GM23338 (cell line): ENCODE data around the gene CD59. TPM values are rescaled to one million over a fixed set of nuclear protein-coding genes. Genes with fewer than 3 reads are reported as not detected.

Experiments used
- ATAC-seq: fragments of 200-7000 bp; cut with Tn5 transposase; 3 replicates; pipeline ENCODE4 v1.9.1; 2020
- DNase-seq: peaks from one replicate; pipeline ENCODE4 v3.0.0-alpha.2; 2015; ENCODE audit warnings: low spot score
- H2AFZ ChIP-seq: fragments of 200-600 bp; sonication (generic); 2 replicates; pipeline ENCODE4 v1.8.0; 2016; ENCODE audit warnings: antibody characterized with exemption, mild to moderate bottlenecking, moderate library complexity
- H3F3A ChIP-seq: fragments of 200-600 bp; sonication (generic); replicated peaks from 2 replicates; pipeline ENCODE4 v1.8.0; 2017; ENCODE audit warnings: antibody characterized with exemption, mixed run types, low read depth
- H3K27ac ChIP-seq: fragments of 200-600 bp; sonication (generic); 2 replicates; pipeline ENCODE4 v1.6.1; 2016; ENCODE audit warnings: low read depth
- H3K27me3 ChIP-seq: fragments of 200-600 bp; sonication (generic); 2 replicates; pipeline ENCODE4 v1.8.0; 2016; ENCODE audit warnings: mild to moderate bottlenecking, mixed run types, moderate library complexity; ENCODE audit not compliant: insufficient read depth
- H3K36me3 ChIP-seq: fragments of 200-600 bp; sonication (generic); 2 replicates; pipeline ENCODE4 v1.8.0; 2016; ENCODE audit warnings: mild to moderate bottlenecking; ENCODE audit not compliant: insufficient read depth
- H3K4me1 ChIP-seq: fragments of 200-600 bp; sonication (generic); 2 replicates; pipeline ENCODE4 v1.8.0; 2016; ENCODE audit warnings: mild to moderate bottlenecking, moderate library complexity; ENCODE audit not compliant: insufficient read depth
- H3K4me2 ChIP-seq: fragments of 200-600 bp; sonication (generic); 2 replicates; pipeline ENCODE4 v1.7.1; 2017; ENCODE audit warnings: mixed run types
- H3K4me3 ChIP-seq: fragments of 200-600 bp; sonication (generic); 2 replicates; pipeline ENCODE4 v1.6.1; 2016; ENCODE audit warnings: mixed run types
- H3K79me2 ChIP-seq: fragments of 200-600 bp; sonication (generic); replicated peaks from 2 replicates; pipeline ENCODE4 v1.8.0; 2017; ENCODE audit warnings: mild to moderate bottlenecking; ENCODE audit not compliant: insufficient read depth
- H3K9me2 ChIP-seq: fragments of 200-600 bp; sonication (generic); 2 replicates; pipeline ENCODE4 v1.8.0; 2017; ENCODE audit not compliant: insufficient read depth
- H4K20me1 ChIP-seq: fragments of 200-600 bp; sonication (generic); replicated peaks from 2 replicates; pipeline ENCODE4 v1.8.0; 2017; ENCODE audit warnings: mild to moderate bottlenecking; ENCODE audit not compliant: insufficient read depth
- H3K27ac Mint-ChIP-seq: 2 replicates; pipeline ENCODE4 v1.8.0; 2020; ENCODE audit warnings: inconsistent platforms, mild to moderate bottlenecking, moderate library complexity, mixed read lengths
- H3K27me3 Mint-ChIP-seq: 3 replicates; pipeline ENCODE4 v1.8.0; 2022; ENCODE audit warnings: low read depth, mild to moderate bottlenecking, moderate library complexity, mixed read lengths, inconsistent platforms; ENCODE audit not compliant: insufficient read depth, poor library complexity
- H3K36me3 Mint-ChIP-seq: 3 replicates; pipeline ENCODE4 v1.8.0; 2021; ENCODE audit warnings: low read depth, mild to moderate bottlenecking, inconsistent platforms, moderate library complexity, mixed read lengths
- H3K4me1 Mint-ChIP-seq: 3 replicates; pipeline ENCODE4 v1.8.0; 2020; ENCODE audit warnings: mild to moderate bottlenecking, inconsistent platforms, mixed read lengths
- H3K4me3 Mint-ChIP-seq: 3 replicates; pipeline ENCODE4 v1.8.0; 2021; ENCODE audit warnings: moderate library complexity, mild to moderate bottlenecking, inconsistent platforms, mixed read lengths
- H3K9me3 Mint-ChIP-seq: 3 replicates; pipeline ENCODE4 v1.8.0; 2020; ENCODE audit warnings: moderate library complexity, mild to moderate bottlenecking, inconsistent platforms, mixed read lengths
- CREB1 ChIP-seq: fragments of 250-450 bp; sonication (Bioruptor Pico); IDR thresholded peaks from 2 replicates; pipeline ENCODE4 v1.5.0; 2020; ENCODE audit warnings: low read depth, mild to moderate bottlenecking, moderate library complexity
- CTCF ChIP-seq, 2 experiments: fragments of 200-600 bp in 1 of 2; sonication (generic) in 1 of 2; conservative IDR thresholded peaks; 2 replicates each; pipeline versions ENCODE4 v1.5.1 to v1.6.1; 2016 to 2017; ENCODE audit warnings: antibody characterized with exemption in 2 of 2, low read depth in 2 of 2, mild to moderate bottlenecking in 2 of 2, moderate library complexity in 1 of 2
- NANOG ChIP-seq: IDR thresholded peaks from 2 replicates; pipeline ENCODE4 v1.6.1; 2016; ENCODE audit warnings: antibody characterized with exemption, borderline replicate concordance
- POLR2AphosphoS5 ChIP-seq: IDR thresholded peaks from 2 replicates; pipeline ENCODE4 v1.6.1; 2016; ENCODE audit warnings: antibody characterized with exemption, low read depth
- ZNF331 ChIP-seq: fragments of 250-450 bp; sonication (Bioruptor Pico); IDR thresholded peaks from 2 replicates; pipeline ENCODE4 v1.5.0; 2020; ENCODE audit warnings: low read depth, mild to moderate bottlenecking, moderate library complexity
- polyA plus RNA-seq: library from polyadenylated mRNA; unstranded; fragments of >200 nt; fragmentation: Nextera tagmentation; extraction: Ambion mirVana; gene quantifications from 2 replicates; pipeline ENCODE4 v1.2.1, GENCODE V29; 2016
- total RNA-seq: library from RNA; depleted of rRNA; stranded (reverse); fragments of >200 nt; shearing (Covaris generic); gene quantifications from 2 replicates; pipeline ENCODE4 v1.2.3, GENCODE V29; 2014
- TF ChIP-seq, protein P1 (sequence below): fragments of 250-450 bp; sonication (Bioruptor Pico); IDR thresholded peaks from 2 replicates; pipeline ENCODE4 v1.5.0; 2020; ENCODE audit warnings: mild to moderate bottlenecking, moderate library complexity

Gene CD59
- total and polyA plus RNA-seq, 2 experiments from 2014 or later = 41.5 to 86.6 TPM

GRCh38 chr11:33761471-33761870, 25.2 kb upstream of the CD59 start (continued):
- TF ChIP-seq, protein P1, sequence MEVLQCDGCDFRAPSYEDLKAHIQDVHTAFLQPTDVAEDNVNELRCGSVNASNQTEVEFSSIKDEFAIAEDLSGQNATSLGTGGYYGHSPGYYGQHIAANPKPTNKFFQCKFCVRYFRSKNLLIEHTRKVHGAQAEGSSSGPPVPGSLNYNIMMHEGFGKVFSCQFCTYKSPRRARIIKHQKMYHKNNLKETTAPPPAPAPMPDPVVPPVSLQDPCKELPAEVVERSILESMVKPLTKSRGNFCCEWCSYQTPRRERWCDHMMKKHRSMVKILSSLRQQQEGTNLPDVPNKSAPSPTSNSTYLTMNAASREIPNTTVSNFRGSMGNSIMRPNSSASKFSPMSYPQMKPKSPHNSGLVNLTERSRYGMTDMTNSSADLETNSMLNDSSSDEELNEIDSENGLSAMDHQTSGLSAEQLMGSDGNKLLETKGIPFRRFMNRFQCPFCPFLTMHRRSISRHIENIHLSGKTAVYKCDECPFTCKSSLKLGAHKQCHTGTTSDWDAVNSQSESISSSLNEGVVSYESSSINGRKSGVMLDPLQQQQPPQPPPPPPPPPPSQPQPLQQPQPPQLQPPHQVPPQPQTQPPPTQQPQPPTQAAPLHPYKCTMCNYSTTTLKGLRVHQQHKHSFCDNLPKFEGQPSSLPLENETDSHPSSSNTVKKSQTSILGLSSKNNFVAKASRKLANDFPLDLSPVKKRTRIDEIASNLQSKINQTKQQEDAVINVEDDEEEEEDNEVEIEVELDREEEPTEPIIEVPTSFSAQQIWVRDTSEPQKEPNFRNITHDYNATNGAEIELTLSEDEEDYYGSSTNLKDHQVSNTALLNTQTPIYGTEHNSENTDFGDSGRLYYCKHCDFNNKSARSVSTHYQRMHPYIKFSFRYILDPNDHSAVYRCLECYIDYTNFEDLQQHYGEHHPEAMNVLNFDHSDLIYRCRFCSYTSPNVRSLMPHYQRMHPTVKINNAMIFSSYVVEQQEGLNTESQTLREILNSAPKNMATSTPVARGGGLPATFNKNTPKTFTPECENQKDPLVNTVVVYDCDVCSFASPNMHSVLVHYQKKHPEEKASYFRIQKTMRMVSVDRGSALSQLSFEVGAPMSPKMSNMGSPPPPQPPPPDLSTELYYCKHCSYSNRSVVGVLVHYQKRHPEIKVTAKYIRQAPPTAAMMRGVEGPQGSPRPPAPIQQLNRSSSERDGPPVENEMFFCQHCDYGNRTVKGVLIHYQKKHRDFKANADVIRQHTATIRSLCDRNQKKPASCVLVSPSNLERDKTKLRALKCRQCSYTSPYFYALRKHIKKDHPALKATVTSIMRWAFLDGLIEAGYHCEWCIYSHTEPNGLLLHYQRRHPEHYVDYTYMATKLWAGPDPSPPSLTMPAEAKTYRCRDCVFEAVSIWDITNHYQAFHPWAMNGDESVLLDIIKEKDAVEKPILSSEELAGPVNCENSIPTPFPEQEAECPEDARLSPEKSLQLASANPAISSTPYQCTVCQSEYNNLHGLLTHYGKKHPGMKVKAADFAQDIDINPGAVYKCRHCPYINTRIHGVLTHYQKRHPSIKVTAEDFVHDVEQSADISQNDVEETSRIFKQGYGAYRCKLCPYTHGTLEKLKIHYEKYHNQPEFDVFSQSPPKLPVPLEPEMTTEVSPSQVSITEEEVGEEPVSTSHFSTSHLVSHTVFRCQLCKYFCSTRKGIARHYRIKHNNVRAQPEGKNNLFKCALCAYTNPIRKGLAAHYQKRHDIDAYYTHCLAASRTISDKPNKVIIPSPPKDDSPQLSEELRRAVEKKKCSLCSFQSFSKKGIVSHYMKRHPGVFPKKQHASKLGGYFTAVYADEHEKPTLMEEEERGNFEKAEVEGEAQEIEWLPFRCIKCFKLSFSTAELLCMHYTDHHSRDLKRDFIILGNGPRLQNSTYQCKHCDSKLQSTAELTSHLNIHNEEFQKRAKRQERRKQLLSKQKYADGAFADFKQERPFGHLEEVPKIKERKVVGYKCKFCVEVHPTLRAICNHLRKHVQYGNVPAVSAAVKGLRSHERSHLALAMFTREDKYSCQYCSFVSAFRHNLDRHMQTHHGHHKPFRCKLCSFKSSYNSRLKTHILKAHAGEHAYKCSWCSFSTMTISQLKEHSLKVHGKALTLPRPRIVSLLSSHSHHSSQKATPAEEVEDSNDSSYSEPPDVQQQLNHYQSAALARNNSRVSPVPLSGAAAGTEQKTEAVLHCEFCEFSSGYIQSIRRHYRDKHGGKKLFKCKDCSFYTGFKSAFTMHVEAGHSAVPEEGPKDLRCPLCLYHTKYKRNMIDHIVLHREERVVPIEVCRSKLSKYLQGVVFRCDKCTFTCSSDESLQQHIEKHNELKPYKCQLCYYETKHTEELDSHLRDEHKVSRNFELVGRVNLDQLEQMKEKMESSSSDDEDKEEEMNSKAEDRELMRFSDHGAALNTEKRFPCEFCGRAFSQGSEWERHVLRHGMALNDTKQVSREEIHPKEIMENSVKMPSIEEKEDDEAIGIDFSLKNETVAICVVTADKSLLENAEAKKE = no peak
- TF ChIP-seq NANOG = no peak
- TF ChIP-seq ZNF331 (CRISPR knock-in tag) = no peak
- no peak for TF ChIP-seq POLR2AphosphoS5

DNA sequence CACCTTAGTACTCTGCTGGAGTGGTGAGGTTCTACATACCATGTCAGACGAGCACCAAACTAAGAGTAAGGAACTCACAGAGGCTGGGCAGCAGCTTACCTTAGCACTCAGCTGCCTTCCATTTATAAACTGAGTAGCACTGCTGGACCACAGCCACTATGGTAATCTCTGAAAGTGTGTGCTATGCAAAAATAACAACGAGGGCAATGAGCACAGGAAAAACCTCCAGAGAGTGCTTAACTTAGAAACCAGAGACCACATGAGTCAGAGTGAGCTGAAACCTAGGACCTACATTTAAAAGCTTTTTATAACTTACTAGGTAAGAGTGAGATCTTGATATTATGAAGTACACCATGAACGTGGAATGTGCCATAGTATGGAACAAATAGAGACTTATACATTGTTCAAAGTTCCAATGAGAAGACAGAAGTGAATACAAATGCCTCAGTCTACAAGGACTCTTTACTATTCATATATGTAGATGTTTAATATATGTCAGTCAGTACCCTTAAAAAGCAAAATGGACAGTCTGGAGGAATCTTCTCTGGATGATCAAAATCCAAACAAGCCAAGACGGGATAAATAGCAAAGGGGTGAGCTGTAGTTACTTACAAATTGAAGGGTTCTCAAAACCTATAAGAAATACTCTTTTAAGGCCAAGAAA, 17.2 kb upstream of the CD59 start:
- Mint-ChIP-seq H3K36me3 (no peaks in the 10 kb centered on the region), H3K4me1 (no peaks in the 10 kb centered on the region), H3K27me3 (no peaks in the 10 kb centered on the region), H3K9me3 (no peaks in the 10 kb centered on the region), H3K4me3 (no peak overlapping the region), H3K27ac (no peak overlapping the region)
- no peak for ATAC-seq
- Histone ChIP-seq H3K79me2 (no peaks in the 10 kb centered on the region), H3K9me2 (no peaks in the 10 kb centered on the region), H3K4me3 (no peak overlapping the region), H3K4me2 (no peak overlapping the region), H2AFZ (no peak overlapping the region), H3K27me3 (no peaks in the 10 kb centered on the region), H3K36me3 (no peaks in the 10 kb centered on the region), H4K20me1 (no peaks in the 10 kb centered on the region), H3K27ac (no peak overlapping the region), H3K4me1 (no peaks in the 10 kb centered on the region), H3F3A (no peaks in the 10 kb centered on the region)
- TF ChIP-seq CREB1 (CRISPR knock-in tag) (no peak), NANOG (no peak), ZNF331 (CRISPR knock-in tag) (no peak), CTCF (conservative IDR thresholded peaks at IDR 0.05; ENCODE audit: low read depth in 2 of 2) (no peak), POLR2AphosphoS5 (no peak)
- TF ChIP-seq, protein P1 = no peak
- DNase-seq = no peak
